Endothelial cell of umbilical vein (primary cell): ENCODE data around the gene MCU. TPM values are rescaled to one million over a fixed set of nuclear protein-coding genes. Genes with fewer than 3 reads are reported as not detected.
"Not testable (repeated sequence)": the region's sequence is repeated elsewhere in the genome, so short reads cannot be mapped to it uniquely, and the experiment has no call there.

Source experiments
- BruUV-seq: library from RNA; stranded (reverse); fragments of 400-500 nt; replicated peaks from 2 replicates; lab custom pipeline; 2021; lab: Mats Ljungman, UMichigan
- CTCF ChIA-PET: fragments of 300-600, 350-600 bp; sonication (Branson Sonifier 250); formaldehyde crosslinking; loops from one replicate; lab custom pipeline; 2021; ENCODE audit warnings: antibody characterized with exemption, inconsistent platforms; lab: Charles Lee
- POLR2A ChIA-PET: fragments of 300-600, 350-600 bp; sonication (Branson Sonifier 250); formaldehyde crosslinking; loops from one replicate; lab custom pipeline; 2021; ENCODE audit warnings: antibody characterized with exemption, inconsistent platforms; lab: Charles Lee
- DNase-seq: peaks from one replicate; pipeline ENCODE4 v3.0.0-alpha.2; 2011; ENCODE audit warnings: low read depth, low spot score
- FAIRE-seq: peaks from 2 replicates; lab custom pipeline; 2011; peaks lifted over from hg19 to GRCh38; lab: Jason Lieb, UNC
- H2AFZ ChIP-seq: 2 replicates; pipeline ENCODE4 v1.6.0; 2012; ENCODE audit warnings: low read depth, low read length, control low read depth, inconsistent platforms
- H3K27ac ChIP-seq: 2 replicates; pipeline ENCODE4 v1.5.1; 2011; ENCODE audit warnings: low read depth, mild to moderate bottlenecking, control low read depth, low read length, moderate library complexity; ENCODE audit not compliant: insufficient read depth
- H3K27me3 ChIP-seq, 2 experiments: 2 replicates each; pipeline versions ENCODE4 v1.6.0 to v1.6.1; 2011; ENCODE audit warnings: low read length in 2 of 2, mixed read lengths in 1 of 2; ENCODE audit not compliant: control insufficient read depth in 2 of 2, insufficient read depth in 2 of 2
- H3K36me3 ChIP-seq, 2 experiments: 2 replicates in 1 of 2; 3 replicates in 1 of 2; pipeline ENCODE4 v1.5.1; 2011; ENCODE audit warnings: low read length in 2 of 2, mild to moderate bottlenecking in 1 of 2, moderate library complexity in 1 of 2; ENCODE audit not compliant: control insufficient read depth in 2 of 2, insufficient read depth in 2 of 2; ENCODE audit errors: extremely low read depth in 1 of 2
- H3K4me1 ChIP-seq: 3 replicates; pipeline ENCODE4 v1.5.1; 2011; ENCODE audit warnings: mild to moderate bottlenecking, low read length; ENCODE audit not compliant: control insufficient read depth, insufficient read depth; ENCODE audit errors: extremely low read depth
- H3K4me2 ChIP-seq: 2 replicates; pipeline ENCODE4 v1.6.1; 2011; ENCODE audit warnings: low read length, control low read depth, mixed read lengths; ENCODE audit not compliant: insufficient read depth
- H3K4me3 ChIP-seq, 3 experiments: fragments of 200-600 bp in 1 of 3; sonication (generic), shearing (Covaris generic) in 1 of 3; replicated peaks in 1 of 3; 2 replicates each; pipeline ENCODE4 v1.5.1; 2011 to 2016; ENCODE audit warnings: control low read depth in 3 of 3, low read length in 3 of 3, mild to moderate bottlenecking in 2 of 3, inconsistent platforms in 1 of 3, low read depth in 1 of 3, moderate library complexity in 1 of 3; ENCODE audit not compliant: insufficient read depth in 1 of 3
- H3K79me2 ChIP-seq: 2 replicates; pipeline ENCODE4 v1.6.0; 2012; ENCODE audit warnings: low read length, inconsistent platforms; ENCODE audit not compliant: control insufficient read depth, insufficient read depth
- H3K9ac ChIP-seq: replicated peaks from 2 replicates; pipeline ENCODE3; 2011; ENCODE audit warnings: low read length, control low read depth; ENCODE audit not compliant: insufficient read depth; ENCODE audit errors: extremely low read depth
- H3K9me1 ChIP-seq: replicated peaks from 3 replicates; pipeline ENCODE4 v1.6.0; 2011; ENCODE audit warnings: mild to moderate bottlenecking, low read length; ENCODE audit not compliant: control insufficient read depth, insufficient read depth; ENCODE audit errors: extremely low read depth
- H3K9me3 ChIP-seq: replicated peaks from 2 replicates; pipeline ENCODE4 v1.5.1; 2012; ENCODE audit warnings: low read length, inconsistent platforms; ENCODE audit not compliant: control insufficient read depth, insufficient read depth
- H4K20me1 ChIP-seq: replicated peaks from 2 replicates; pipeline ENCODE3; 2011; ENCODE audit warnings: mild to moderate bottlenecking, low read length; ENCODE audit not compliant: control insufficient read depth, insufficient read depth; ENCODE audit errors: extremely low read depth
- EZH2 ChIP-seq: IDR thresholded peaks from 2 replicates; pipeline ENCODE4 v1.6.1; 2012; ENCODE audit warnings: borderline replicate concordance, low read depth, mild to moderate bottlenecking, moderate library complexity, low read length, inconsistent platforms; ENCODE audit not compliant: severe bottlenecking
- FOS ChIP-seq: IDR thresholded peaks from 2 replicates; pipeline ENCODE4 v1.6.1; 2011; ENCODE audit warnings: mild to moderate bottlenecking, low read length, moderate library complexity, borderline replicate concordance; ENCODE audit not compliant: insufficient read depth
- GATA2 ChIP-seq: IDR thresholded peaks from 2 replicates; pipeline ENCODE4 v1.7.0; 2011; ENCODE audit warnings: low read depth, mild to moderate bottlenecking, moderate library complexity, mixed read lengths, low read length; ENCODE audit not compliant: insufficient read length, insufficient read depth
- JUN ChIP-seq: IDR thresholded peaks from 2 replicates; pipeline ENCODE4 v1.6.1; 2011; ENCODE audit warnings: borderline replicate concordance, low read depth; ENCODE audit not compliant: insufficient read length, insufficient read depth
- MYC ChIP-seq: IDR thresholded peaks from one replicate; pipeline ENCODE4 v1.6.1; 2011; ENCODE audit warnings: mild to moderate bottlenecking, low read depth, low read length
- POLR2A ChIP-seq: IDR thresholded peaks from 2 replicates; pipeline ENCODE4 v1.6.1; 2012; ENCODE audit warnings: low read depth, mild to moderate bottlenecking, control low read depth, low read length
- POLR2AphosphoS5 ChIP-seq: IDR thresholded peaks from 2 replicates; pipeline ENCODE4 v1.6.1; 2012; ENCODE audit warnings: low read depth, mild to moderate bottlenecking, control low read depth, low read length, moderate library complexity; ENCODE audit not compliant: insufficient read depth
- dilution Hi-C: fragments of 300-500 bp; cut with MboI; formaldehyde crosslinking; loops from one replicate; pipeline ENCODE4 v1.15.0; 2019; ENCODE audit warnings: low sequenced_read_pairs; ENCODE audit not compliant: extremely low pct_ligation_motif_present
- intact Hi-C: fragments of 100-400 bp; cut with micrococcal nuclease; formaldehyde crosslinking; loops from one replicate; pipeline ENCODE4 v1.10.0; 2022
- polyA plus RNA-seq, 4 experiments: library from polyadenylated mRNA; depleted of rRNA in 3 of 4; stranded (reverse) in 3 of 4; unstranded in 1 of 4; fragments of >200 nt; gene quantifications; 2 replicates each; pipeline versions ENCODE4 v1.2.1 to v1.2.3, GENCODE V29; 2011 to 2012; ENCODE audit warnings: missing spikeins in 1 of 4
- total RNA-seq: library from RNA; stranded (reverse); gene quantifications from 2 replicates; pipeline ENCODE4 v1.2.3, GENCODE V29; 2021
- TF ChIP-seq, protein P1 (sequence below), 2 donors: IDR thresholded peaks; 1 replicate in 1 of 2; 2 replicates in 1 of 2; pipeline ENCODE4 v1.5.1; 2011; ENCODE audit warnings: low read length in 2 of 2, mild to moderate bottlenecking in 2 of 2, moderate library complexity in 2 of 2, control low read depth in 1 of 2, inconsistent platforms in 1 of 2, low read depth in 1 of 2; ENCODE audit not compliant: insufficient read depth in 1 of 2; ENCODE audit errors: extremely low read depth in 1 of 2
- TF ChIP-seq, protein P2 (sequence below): IDR thresholded peaks from 2 replicates; pipeline ENCODE4 v1.6.1; 2011; ENCODE audit not compliant: insufficient read depth, insufficient read length

Gene MCU
- total and polyA plus RNA-seq, 2 donors (not counting 3 experiments of a cell fraction or from before 2014, with no cell fraction given), result 25.2 to 37.2 TPM

DNA sequence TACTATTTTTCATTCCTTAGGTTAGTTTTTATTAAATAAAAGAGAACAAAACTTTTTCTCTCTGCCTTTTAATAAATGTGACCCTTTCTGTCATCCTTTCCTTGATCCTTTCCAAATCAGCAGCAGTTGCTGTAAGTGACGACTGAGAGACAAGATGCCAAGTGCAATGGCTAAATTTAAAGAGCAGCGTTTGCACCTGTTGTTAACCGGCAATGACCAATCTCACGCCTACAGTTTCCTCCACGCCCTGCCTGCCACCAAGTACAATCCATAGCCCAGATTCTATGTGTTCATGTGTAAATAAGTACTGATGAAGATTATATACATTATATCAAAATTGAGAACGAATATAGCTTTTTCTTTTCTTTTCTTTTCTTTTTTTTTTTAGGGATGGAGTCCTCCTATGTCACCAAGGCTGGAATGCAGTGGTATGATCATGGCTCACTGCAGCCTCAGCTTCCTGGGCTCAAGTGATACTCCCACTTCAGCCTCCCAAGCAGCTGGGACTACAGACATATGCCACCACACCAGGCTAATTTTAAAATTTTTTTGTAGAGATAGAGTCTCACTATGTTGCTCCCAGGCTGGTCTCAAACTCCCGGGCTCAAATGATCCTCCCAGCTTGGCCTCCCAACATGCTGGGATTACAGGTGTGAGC is 6.5 kb upstream of the MCU start:
- dilution Hi-C loops, result no loop called here
- Histone ChIP-seq H3K9ac (no peak overlapping the region), H3K9me1 (no peaks in the 10 kb centered on the region), H3K4me1 (peaks cover 4% of the 10 kb centered on the region), H3K36me3 (no peaks in the 10 kb centered on the region), H3K79me2 (no peaks in the 10 kb centered on the region), H4K20me1 (no peaks in the 10 kb centered on the region), H3K27me3 (no peaks in the 10 kb centered on the region), H3K4me3 (no peak overlapping the region), H2AFZ (no peak overlapping the region), H3K9me3 (no peaks in the 10 kb centered on the region), H3K4me2 (no peak overlapping the region), H3K27ac (no peak overlapping the region)
- FAIRE-seq, result no peak
- ChIA-PET POLR2A (no interaction called here), CTCF (interaction anchor here (1.2 kb wide), 1 partner anchor 17 kb away, joined by 5 read pairs; no protein-coding TSS in a partner anchor)
- BruUV-seq, result no TSS peak
- TF ChIP-seq FOS (no peak), MYC (no peak), EZH2 (no peak), POLR2A (no peak), JUN (no peak), GATA2 (no peak), POLR2AphosphoS5 (no peak)
- TF ChIP-seq, protein P1, sequence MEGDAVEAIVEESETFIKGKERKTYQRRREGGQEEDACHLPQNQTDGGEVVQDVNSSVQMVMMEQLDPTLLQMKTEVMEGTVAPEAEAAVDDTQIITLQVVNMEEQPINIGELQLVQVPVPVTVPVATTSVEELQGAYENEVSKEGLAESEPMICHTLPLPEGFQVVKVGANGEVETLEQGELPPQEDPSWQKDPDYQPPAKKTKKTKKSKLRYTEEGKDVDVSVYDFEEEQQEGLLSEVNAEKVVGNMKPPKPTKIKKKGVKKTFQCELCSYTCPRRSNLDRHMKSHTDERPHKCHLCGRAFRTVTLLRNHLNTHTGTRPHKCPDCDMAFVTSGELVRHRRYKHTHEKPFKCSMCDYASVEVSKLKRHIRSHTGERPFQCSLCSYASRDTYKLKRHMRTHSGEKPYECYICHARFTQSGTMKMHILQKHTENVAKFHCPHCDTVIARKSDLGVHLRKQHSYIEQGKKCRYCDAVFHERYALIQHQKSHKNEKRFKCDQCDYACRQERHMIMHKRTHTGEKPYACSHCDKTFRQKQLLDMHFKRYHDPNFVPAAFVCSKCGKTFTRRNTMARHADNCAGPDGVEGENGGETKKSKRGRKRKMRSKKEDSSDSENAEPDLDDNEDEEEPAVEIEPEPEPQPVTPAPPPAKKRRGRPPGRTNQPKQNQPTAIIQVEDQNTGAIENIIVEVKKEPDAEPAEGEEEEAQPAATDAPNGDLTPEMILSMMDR (IDR thresholded peaks at IDR 0.05; ENCODE audit: extremely low read depth in 1 of 2, insufficient read depth in 1 of 2, low read depth in 1 of 2, low read length in 2 of 2), result no peak
- TF ChIP-seq, protein P2, sequence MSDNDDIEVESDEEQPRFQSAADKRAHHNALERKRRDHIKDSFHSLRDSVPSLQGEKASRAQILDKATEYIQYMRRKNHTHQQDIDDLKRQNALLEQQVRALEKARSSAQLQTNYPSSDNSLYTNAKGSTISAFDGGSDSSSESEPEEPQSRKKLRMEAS, result no peak
- no peak for DNase-seq
- intact Hi-C loops, result no loop called here

DNA sequence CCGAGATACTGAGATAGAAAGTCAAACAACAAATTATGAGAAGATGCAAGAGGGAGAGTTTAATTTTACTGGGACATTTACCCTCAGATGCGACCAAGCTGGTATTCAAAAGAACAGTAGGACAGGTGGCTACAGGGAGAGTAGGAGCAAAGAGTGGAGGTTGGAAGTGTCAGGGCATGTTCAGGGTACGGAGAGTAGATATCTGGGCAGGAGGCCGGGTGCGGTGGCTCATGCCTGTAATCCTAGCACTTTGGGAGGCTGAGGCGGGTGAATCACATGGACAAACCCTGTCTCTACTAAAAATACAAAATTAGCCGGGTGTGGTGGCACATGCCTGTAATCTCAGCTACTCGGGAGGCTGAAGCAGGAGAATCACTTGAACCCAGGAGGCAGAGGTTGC is 5.5 kb upstream of the MCU start:
- H3K27me3 ChIP-seq, FAIRE-seq, dilution Hi-C loops, H3K4me3 ChIP-seq, H3K9me3 ChIP-seq, BruUV-seq, DNase-seq, H3K9ac ChIP-seq, H3K27ac ChIP-seq, H3K36me3 ChIP-seq, intact Hi-C loops, H3K79me2 ChIP-seq, H3K4me1 ChIP-seq, H3K4me2 ChIP-seq, CTCF ChIA-PET, H4K20me1 ChIP-seq, H2AFZ ChIP-seq, H3K9me1 ChIP-seq, POLR2A ChIA-PET: not testable (repeated sequence)
